HG02840 (cell line): ENCODE data around the gene BLOC1S1.

Experiments used
- ATAC-seq: cut with Tn5 transposase; IDR thresholded peaks from one replicate; pipeline ENCODE4 v1.9.1; 2021; ENCODE audit warnings: mild to moderate bottlenecking, moderate library complexity, moderate number of reproducible peaks; ENCODE audit not compliant: unreplicated experiment, low FRiP score

The BLOC1S1 gene

GRCh38 chr12:55707219-55707671 is 8.6 kb upstream of the BLOC1S1 start:
- ATAC-seq: no peak

DNA sequence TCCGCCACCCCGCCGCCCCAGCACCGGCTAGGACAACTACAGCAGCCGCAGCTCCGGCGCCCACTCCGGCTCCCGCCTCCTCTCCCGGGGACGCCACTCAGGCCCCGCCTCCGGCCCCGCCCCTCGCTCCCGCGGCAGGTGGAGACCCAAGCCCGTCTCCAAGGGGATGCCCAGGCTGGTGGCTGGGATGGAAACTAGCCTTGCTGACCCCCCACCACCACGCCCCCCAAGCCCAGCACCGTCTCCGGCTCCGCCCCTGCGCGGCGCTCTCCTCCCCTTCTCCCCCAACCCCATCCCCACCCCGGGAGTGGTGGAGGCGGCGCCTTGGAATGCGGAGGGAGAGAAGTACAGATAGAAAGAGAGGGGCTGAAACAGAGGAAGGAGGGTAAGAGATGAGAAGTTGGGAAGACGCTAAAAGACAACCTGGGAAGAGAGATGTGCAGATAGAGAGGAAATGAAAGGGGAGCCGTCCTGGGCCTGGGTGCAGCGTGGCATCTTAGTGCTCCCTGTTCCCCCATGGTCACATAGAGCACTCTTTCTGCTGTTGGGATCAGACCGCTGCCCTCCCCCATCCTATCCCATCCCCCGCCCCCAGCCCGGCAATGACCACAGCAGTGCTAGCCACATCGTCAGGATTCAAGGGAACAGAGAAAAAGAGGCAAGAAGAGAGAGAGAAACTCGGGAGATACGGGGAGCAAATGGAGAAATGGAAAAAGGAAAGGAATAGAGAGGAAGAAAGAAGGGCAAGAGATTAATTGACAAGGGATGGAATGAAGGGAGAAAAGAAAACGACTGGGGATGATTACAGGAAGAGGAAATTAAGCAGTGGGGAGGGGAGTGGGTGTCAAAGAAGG is 7.8 kb upstream of the BLOC1S1 start, which contains the start of gene ITGA7:
ITGA7 (minus strand) TSS at position 64 of the 854 bp plus-strand sequence. CDS start 222 bp downstream, outside the sequence.
- no peak for ATAC-seq

- no peak for ATAC-seq
These were observed 7.1 kb upstream of the BLOC1S1 start for GRCh38 chr12:55708695-55709233.

DNA sequence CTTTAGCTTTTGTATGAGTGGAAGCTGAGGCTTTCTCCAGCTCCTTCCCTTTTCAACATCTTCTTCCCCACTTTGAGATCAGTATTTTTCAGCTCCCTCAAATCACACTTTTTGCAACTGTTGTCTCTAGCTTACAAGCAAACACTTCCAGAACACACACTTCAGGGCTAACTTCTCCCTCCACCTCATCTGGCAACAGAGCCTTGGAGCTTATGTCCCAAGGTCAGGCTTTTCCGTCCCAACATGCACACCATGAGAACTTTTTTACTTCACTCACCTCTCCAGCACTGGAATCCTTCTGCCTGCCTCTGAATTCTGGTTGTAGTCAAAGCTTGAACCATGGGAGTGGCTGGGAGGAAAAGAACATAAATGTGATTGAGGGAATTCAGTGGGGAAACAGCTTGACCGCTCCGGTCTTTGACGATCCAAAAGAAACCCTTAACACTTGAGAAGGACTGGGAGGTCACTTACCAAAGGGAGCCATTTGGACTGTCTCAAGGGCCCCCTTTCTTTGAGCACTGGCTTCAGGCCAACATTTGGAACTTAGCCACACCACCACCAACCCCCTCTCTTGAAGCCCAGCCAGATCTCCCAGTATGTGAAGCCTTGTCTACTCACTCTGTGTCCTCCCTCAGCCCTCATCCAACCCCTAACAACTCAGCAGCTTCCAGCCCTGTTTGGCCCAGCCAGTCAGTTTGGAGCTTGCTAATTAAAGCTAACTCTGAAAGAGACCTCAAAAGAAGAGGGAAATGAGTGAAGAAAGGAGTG is 3.9 kb upstream of the BLOC1S1 start:
- no peak for ATAC-seq

DNA sequence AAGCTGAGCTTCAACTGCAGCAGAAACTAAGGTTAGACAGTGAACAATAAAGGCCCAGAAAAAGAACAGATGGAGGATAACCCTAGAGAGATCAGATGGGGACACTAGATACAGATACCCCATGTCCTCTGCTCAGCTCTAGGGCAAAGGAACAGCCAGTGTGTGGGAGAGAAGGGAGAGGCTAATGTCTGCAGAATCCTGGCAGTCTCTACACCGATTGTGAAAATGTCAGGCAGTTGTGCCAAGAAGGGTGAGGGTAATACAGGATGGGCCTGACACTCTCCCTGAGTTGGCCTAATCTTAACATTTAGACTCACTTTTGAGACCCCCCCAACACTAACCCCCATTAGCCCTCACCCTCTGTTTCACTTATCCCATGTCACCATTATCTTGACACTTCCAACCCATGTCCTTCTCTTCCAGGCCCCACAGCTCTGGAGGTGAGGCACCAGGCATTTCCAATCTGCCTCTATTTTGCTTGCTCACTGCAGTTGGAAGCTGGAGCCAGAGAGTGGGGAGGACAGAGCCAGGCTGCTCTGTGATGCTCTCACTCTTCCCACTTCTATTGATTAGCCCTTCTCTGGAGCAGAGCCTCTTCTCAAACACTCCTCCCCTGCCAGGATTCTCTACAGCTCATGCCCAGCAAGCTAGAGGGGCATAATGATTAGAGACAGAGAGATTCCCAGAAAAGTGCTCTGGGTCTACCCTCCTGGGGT is 3.0 kb upstream of the BLOC1S1 start:
- ATAC-seq: no peak

GRCh38 chr12:55713721-55714120 is 2.1 kb upstream of the BLOC1S1 start:
- no peak for ATAC-seq

DNA sequence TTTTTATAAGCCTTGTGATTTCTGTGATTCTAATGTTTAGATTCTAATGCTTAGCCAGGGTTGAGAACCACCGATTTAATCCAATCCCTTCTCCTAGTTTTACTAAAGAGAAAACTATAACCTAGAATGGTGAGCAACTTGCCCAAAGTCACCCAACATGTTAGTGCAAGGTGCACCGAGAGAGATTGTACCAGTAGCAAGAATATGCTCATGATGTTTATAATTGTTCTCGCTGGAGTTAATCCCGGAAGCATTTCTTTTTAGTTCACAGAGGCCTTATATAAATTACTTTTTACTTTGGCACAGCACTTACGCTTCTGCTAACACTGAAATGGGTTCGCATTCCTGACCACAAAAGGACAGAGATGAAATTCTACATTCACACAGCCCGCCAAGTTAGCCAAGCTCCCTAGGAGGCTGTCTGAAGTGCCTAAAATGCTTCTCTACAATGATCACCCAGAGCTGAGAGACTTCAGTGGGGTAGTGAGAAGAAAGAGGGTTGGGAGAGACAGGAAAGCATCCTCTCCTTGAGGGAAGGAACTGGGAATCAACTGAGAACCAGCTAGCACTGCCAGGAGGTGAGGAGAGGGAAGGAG is 579 bp upstream of the BLOC1S1 start:
- ATAC-seq: no peak

DNA sequence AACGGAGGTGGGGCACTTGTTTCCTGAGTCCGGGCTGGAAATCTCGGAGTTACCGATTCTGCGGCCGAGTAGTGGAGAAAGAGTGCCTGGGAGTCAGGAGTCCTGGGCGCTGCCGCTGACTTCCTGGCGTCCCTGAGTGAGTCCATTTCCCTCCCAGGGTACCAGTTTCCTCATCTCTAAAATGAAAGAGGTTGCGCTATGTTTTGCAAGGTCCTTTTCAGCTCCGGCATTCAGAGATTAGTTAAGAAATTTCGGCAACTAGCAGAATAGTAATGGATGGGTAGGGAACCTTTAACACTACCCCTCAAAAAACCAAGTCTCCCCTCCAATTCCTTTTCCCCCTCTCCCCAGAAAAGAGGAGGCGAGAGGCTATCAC is 724 bp downstream of the BLOC1S1 start:
- no peak for ATAC-seq

GRCh38 chr12:55717011-55718007 is 1.5 kb downstream of the BLOC1S1 start:
- ATAC-seq: no peak

DNA sequence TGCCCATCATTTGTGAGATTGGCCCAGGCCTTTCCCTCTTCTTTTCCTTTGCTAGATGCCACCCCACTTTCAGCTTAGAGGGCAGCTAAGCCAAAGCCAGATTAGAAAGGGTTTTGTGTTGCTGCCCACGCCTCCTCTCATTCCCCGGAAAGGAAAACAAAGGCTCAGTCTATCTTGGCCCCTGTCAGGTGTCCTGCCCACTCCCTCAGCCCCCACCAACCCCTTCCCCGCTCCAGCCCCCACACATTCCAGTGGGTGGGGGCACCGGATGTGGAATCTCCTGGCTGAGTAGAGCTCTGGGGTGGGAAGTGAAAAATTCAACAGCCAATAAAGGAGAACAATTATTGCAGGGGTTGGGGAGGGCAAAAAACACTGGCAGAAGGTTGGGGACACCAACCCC is 2.2 kb downstream of the BLOC1S1 start:
- no peak for ATAC-seq

- ATAC-seq: no peak
These were observed 2.9 kb downstream of the BLOC1S1 start for GRCh38 chr12:55718624-55719275.

- no peak for ATAC-seq
These were observed 3.5 kb downstream of the BLOC1S1 start for GRCh38 chr12:55719371-55719770.

- ATAC-seq: no peak
These were observed 4.3 kb downstream of the BLOC1S1 start, which contains the start of gene RDH5 for GRCh38 chr12:55720071-55720564. Gene RDH5 (plus strand): TSS chr12:55720393. CDS start chr12:55721185, 792 bp downstream.

DNA sequence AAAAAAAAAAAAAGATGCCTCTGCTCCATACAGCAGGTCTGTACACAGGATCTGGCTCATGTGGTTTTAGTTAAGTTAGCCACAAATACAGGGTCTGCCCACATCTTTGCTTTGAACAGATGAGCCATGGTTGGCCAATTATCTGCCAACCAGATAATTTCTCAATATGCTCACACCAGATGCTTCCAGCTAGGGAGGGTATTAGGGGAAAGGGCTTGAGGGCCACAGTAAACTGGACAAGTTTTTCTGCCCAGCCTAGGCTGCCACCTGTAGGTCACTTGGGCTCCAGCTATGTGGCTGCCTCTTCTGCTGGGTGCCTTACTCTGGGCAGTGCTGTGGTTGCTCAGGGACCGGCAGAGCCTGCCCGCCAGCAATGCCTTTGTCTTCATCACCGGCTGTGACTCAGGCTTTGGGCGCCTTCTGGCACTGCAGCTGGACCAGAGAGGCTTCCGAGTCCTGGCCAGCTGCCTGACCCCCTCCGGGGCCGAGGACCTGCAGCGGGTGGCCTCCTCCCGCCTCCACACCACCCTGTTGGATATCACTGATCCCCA is 5.1 kb downstream of the BLOC1S1 start:
- ATAC-seq: no peak

DNA sequence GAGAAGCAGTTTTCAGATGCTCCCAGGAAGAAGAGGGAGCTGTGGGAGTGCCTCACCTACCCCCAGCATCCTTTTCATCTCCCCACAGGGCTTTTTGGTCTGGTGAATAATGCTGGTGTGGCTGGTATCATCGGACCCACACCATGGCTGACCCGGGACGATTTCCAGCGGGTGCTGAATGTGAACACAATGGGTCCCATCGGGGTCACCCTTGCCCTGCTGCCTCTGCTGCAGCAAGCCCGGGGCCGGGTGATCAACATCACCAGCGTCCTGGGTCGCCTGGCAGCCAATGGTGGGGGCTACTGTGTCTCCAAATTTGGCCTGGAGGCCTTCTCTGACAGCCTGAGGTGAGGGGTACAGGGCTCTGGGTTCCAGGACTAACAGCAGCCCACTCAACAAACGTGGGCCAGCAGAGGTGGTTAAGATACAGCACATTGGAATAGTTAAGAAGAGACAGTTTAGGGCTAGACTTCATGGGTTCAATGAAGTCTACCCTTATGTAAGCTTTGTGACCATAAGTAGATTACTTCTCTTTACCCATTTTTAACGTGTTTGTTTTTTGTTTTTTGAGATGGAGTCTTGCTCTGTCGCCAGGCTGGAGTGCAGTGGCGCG is 5.9 kb downstream of the BLOC1S1 start:
- ATAC-seq: no peak

DNA sequence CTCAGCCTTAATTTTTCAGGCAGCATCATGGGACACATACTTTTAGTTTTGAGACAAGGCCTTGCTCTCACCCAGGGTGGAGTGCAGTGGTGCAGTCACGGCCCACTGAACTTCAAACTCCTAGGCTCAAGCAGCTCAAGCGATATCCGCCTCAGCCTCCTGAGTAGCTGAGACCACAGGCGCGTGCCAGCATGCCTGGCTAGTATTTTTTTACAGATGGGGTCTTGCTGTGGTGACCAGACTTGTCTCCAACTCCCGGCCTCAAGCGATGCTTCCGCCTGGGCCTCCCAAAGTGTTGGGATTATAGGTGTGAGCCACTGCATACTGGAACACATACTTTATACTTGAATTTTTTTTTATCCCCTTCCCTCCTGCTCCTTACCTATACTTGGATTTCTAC is 7.1 kb downstream of the BLOC1S1 start:
- ATAC-seq: no peak

- ATAC-seq: no peak
These were observed 7.8 kb downstream of the BLOC1S1 start for GRCh38 chr12:55723516-55724225.
